ENCODE measurements around the gene FAM120B.

DNA sequence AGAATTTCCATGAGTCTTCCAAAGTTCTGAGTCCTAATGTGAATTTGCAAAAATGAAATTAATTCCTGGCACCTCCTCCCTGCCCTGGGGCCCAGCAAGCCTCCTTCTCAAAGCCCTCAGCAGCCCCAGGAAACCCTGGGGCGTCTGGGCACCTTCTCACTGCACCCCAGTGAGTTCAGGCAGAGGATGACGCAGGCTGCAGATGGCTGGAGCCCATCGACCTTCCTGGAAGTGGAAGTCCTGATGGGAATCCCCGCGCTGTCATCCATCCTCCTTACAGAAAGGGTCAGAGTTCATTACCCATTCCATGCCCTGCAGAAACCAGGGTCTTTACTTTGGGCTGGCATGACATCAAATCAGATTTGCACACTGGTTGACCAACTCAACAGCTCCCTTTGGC lies 47.3 kb upstream of the FAM120B start:
- TF ChIP-seq, protein P1, sequence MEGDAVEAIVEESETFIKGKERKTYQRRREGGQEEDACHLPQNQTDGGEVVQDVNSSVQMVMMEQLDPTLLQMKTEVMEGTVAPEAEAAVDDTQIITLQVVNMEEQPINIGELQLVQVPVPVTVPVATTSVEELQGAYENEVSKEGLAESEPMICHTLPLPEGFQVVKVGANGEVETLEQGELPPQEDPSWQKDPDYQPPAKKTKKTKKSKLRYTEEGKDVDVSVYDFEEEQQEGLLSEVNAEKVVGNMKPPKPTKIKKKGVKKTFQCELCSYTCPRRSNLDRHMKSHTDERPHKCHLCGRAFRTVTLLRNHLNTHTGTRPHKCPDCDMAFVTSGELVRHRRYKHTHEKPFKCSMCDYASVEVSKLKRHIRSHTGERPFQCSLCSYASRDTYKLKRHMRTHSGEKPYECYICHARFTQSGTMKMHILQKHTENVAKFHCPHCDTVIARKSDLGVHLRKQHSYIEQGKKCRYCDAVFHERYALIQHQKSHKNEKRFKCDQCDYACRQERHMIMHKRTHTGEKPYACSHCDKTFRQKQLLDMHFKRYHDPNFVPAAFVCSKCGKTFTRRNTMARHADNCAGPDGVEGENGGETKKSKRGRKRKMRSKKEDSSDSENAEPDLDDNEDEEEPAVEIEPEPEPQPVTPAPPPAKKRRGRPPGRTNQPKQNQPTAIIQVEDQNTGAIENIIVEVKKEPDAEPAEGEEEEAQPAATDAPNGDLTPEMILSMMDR (IDR thresholded peaks at IDR 0.05; ENCODE audit: low read depth, low read length, poor library complexity, severe bottlenecking): no peak
- no peak for TF ChIP-seq EZH2phosphoT487 (IDR thresholded peaks at IDR 0.05; ENCODE audit: borderline replicate concordance, low read length)
